Measurements from ENCODE around the gene PRCD. TPM values are rescaled to one million over a fixed set of nuclear protein-coding genes. Genes with fewer than 3 reads are reported as not detected.

PRCD gene
- total RNA-seq (not detected), total RNA-seq (0 to 0.89 (median 0.07) reads per million in 172 experiments)
- 1.1 TPM for polyA plus RNA-seq (2013, experiment 1 of 2)
- polyA plus RNA-seq (2013, experiment 2 of 2) = 0.37 TPM

- POLR2A ChIA-PET = no interaction called here
- no peak within 1 kb of the TSS for H3K4me3 ChIP-seq (ENCODE audit: low read length)
- H3K27me3 ChIP-seq (ENCODE audit: control insufficient read depth in 1 of 2, insufficient read depth in 2 of 2, low read length in 2 of 2) = peaks cover 25 to 50% of the 10 kb centered on the region in 2 experiments
- CTCF ChIA-PET = interaction anchor here (1.0 to 1.8 kb wide), 2 partner anchors 12 to 17 kb away, joined by 3 to 5 read pairs; no protein-coding TSS in a partner anchor
- H3K36me3 Mint-ChIP-seq (ENCODE audit: low read depth) = no peaks in the 10 kb centered on the region
- no peaks in the 10 kb centered on the region for H3K36me3 ChIP-seq (ENCODE audit: insufficient read depth, low read length)
- no peak within 1 kb of the TSS for H3K27ac ChIP-seq (ENCODE audit: low read depth in 1 of 2, low read length in 2 of 2)
- no peak for ATAC-seq (ENCODE audit: poor library complexity)
- no peak for TF ChIP-seq CTCF (IDR thresholded peaks at IDR 0.05)
- peaks cover 65% of the 10 kb centered on the region for H3K27me3 Mint-ChIP-seq
- H3K4me3 Mint-ChIP-seq = peak within 1 kb of the TSS; percentile 46
- peaks cover 6% of the 10 kb centered on the region for H3K4me1 Mint-ChIP-seq (ENCODE audit: low read depth)
- H3K27ac Mint-ChIP-seq = no peak within 1 kb of the TSS
- peaks cover 0 to 13% of the 10 kb centered on the region in 2 experiments for H3K9me3 ChIP-seq (ENCODE audit: control insufficient read depth in 1 of 2, insufficient read depth in 1 of 2, low read length in 2 of 2)
- no peak for DNase-seq
- intact Hi-C loops (cut with DNase I, micrococcal nuclease) = no loop called here
- H3K4me1 ChIP-seq (ENCODE audit: insufficient read depth, low read length) = peaks cover 14% of the 10 kb centered on the region
- H3K9me3 Mint-ChIP-seq = no peaks in the 10 kb centered on the region
These were observed at the start of gene PRCD for GRCh38 chr17:76539631-76540271. PRCD (plus strand) TSS chr17:76540044; CDS start chr17:76540142, 98 bp downstream.

GRCh38 chr17:76490112-76490710 is 49.6 kb upstream of the PRCD start:
- Mint-ChIP-seq H3K27ac (no peak overlapping the region), H3K36me3 (ENCODE audit: low read depth) (no peaks in the 10 kb centered on the region), H3K4me3 (no peak overlapping the region), H3K4me1 (ENCODE audit: low read depth) (peaks cover 26% of the 10 kb centered on the region), H3K27me3 (no peaks in the 10 kb centered on the region), H3K9me3 (no peaks in the 10 kb centered on the region)
- no peaks in the 10 kb centered on the region for H3K9me3 ChIP-seq (ENCODE audit: control insufficient read depth in 1 of 2, insufficient read depth in 1 of 2, low read length in 2 of 2)
- DNase-seq = no peak
- ChIA-PET CTCF (interaction anchor here (1.1 kb wide), 1 partner anchor 92 kb away, joined by 3 read pairs; no protein-coding TSS in a partner anchor), POLR2A (no interaction called here)
- peaks cover 54% of the 10 kb centered on the region for H3K4me1 ChIP-seq (ENCODE audit: insufficient read depth, low read length)
- no peaks in the 10 kb centered on the region for H3K27me3 ChIP-seq (ENCODE audit: control insufficient read depth in 1 of 2, insufficient read depth in 2 of 2, low read length in 2 of 2)
- no peak for ATAC-seq (ENCODE audit: poor library complexity)
- intact Hi-C loops (cut with DNase I, micrococcal nuclease) = no loop called here
- H3K36me3 ChIP-seq (ENCODE audit: insufficient read depth, low read length) = no peaks in the 10 kb centered on the region
- no peak overlapping the region for H3K4me3 ChIP-seq (ENCODE audit: low read length)
- no peak for TF ChIP-seq CTCF (IDR thresholded peaks at IDR 0.05)
- H3K27ac ChIP-seq (ENCODE audit: low read depth in 1 of 2, low read length in 2 of 2) = no peak overlapping the region

- H3K27ac ChIP-seq (ENCODE audit: low read depth in 1 of 2, low read length in 2 of 2) = peak overlapping the region in 1 of 2 donors; percentile 30
These were observed 48.3 kb upstream of the PRCD start for GRCh38 chr17:76491271-76492122.

More at GRCh38 chr17:76491271-76492122, 48.3 kb upstream of the PRCD start:
- ChIA-PET POLR2A (interaction anchor here (0.6 to 2.5 kb wide), 2 partner anchors 23 to 137 kb away, joined by 3 to 9 read pairs; no protein-coding TSS in a partner anchor), CTCF (interaction anchor here (1.1 kb wide), 1 partner anchor 94 kb away, joined by 3 read pairs; no protein-coding TSS in a partner anchor)
- intact Hi-C loops (cut with DNase I, micrococcal nuclease) = no loop called here
- Histone ChIP-seq H3K27me3 (ENCODE audit: control insufficient read depth in 1 of 2, insufficient read depth in 2 of 2, low read length in 2 of 2) (no peaks in the 10 kb centered on the region), H3K4me1 (ENCODE audit: insufficient read depth, low read length) (peaks cover 56% of the 10 kb centered on the region), H3K4me3 (ENCODE audit: low read length) (no peak overlapping the region), H3K9me3 (ENCODE audit: control insufficient read depth in 1 of 2, insufficient read depth in 1 of 2, low read length in 2 of 2) (no peaks in the 10 kb centered on the region), H3K36me3 (ENCODE audit: insufficient read depth, low read length) (peaks cover 2% of the 10 kb centered on the region)
- Mint-ChIP-seq H3K9me3 (no peaks in the 10 kb centered on the region), H3K4me1 (ENCODE audit: low read depth) (peaks cover 31% of the 10 kb centered on the region), H3K27me3 (no peaks in the 10 kb centered on the region), H3K4me3 (peak overlapping the region; percentile 80), H3K36me3 (ENCODE audit: low read depth) (no peaks in the 10 kb centered on the region), H3K27ac (peak overlapping the region; percentile 74)
- ATAC-seq (ENCODE audit: poor library complexity) (no peak), DNase-seq (peak in 3 of 14 experiments; percentile 26 to 40 (median 40))
- no peak for TF ChIP-seq CTCF (IDR thresholded peaks at IDR 0.05)

Data from CD4-positive, alpha-beta T cell (primary cell).